ENCODE measurements around the gene BMAL1. TPM values are rescaled to one million over a fixed set of nuclear protein-coding genes. Genes with fewer than 3 reads are reported as not detected.

BMAL1 gene
- total and polyA plus RNA-seq, 2 of the 4 experiments (the other 2 are of a cell fraction), result 8.8 to 9.9 TPM

DNA sequence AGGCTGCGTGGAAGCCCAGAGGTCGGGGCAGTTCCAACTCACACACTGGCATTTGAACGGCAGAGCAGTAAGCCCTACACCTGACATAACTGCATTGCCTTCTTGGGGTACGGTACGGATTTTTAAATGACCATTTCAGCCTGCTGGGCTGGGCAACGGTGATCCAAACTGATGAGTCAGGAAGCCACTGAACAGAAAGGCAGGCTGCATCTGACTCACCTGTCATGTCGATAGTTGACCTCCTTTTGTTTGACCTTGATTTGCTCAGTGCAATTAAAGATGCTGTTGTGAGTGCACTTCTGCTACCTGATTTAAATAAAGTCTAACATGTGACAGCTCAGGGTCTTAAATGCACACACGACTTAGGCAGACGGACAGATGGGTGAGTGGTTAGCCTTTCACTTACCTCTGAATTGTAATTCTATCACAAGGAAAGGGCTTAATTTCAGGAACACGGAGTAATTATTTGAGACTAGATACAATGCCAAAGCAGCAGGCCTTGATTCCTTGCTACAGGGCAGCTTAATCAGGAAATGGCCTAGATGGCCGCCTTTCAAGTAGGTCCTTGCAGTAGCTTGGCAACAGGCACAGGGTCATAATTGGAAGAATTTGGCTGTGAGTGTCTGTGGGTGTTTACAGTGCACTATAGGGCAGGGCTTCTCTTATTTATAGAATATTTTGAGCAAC is 52.2 kb downstream of the BMAL1 start:
- Histone ChIP-seq H3K14ac (replicated peaks; ENCODE audit: low read depth, low read length) (peak overlapping the region; percentile 55; the same call in 1 of the 2 replicates), H3K27ac (ENCODE audit: insufficient read depth, low read length) (no peak overlapping the region), H4K91ac (ENCODE audit: insufficient read depth, low read depth, low read length) (no peak overlapping the region), H3K4me2 (ENCODE audit: low read depth, low read length) (no peak overlapping the region), H2AK5ac (ENCODE audit: low read depth, low read length) (no peak overlapping the region), H2BK5ac (ENCODE audit: low read depth, low read length, poor library complexity, severe bottlenecking) (no peak overlapping the region), H3K4me3 (ENCODE audit: insufficient read depth, low read depth, low read length) (no peak overlapping the region), H3K4ac (ENCODE audit: low read depth, low read length) (no peak overlapping the region; the same call in 1 of the 2 replicates), H4K5ac (ENCODE audit: low read depth, low read length) (no peak overlapping the region), H3K36me3 (ENCODE audit: control insufficient read depth, insufficient read depth, low read length) (no peaks in the 10 kb centered on the region; the same call in 1 of the 2 replicates), H2BK15ac (ENCODE audit: low read depth, low read length) (no peak overlapping the region), H3K56ac (ENCODE audit: extremely low read depth, insufficient read depth, low read length) (no peak overlapping the region), H2AK9ac (replicated peaks; ENCODE audit: low read depth, low read length, poor library complexity) (no peak overlapping the region), H3K23ac (ENCODE audit: low read depth, low read length) (no peak overlapping the region), H2BK120ac (ENCODE audit: low read depth, low read length) (no peak overlapping the region), H4K8ac (ENCODE audit: low read depth in 2 of 2, low read length in 2 of 2) (no peak overlapping the region), H3K27me3 (ENCODE audit: control insufficient read depth, insufficient read depth, low read length) (no peaks in the 10 kb centered on the region), H3K18ac (ENCODE audit: low read depth, low read length) (no peak overlapping the region), H3K79me1 (ENCODE audit: low read depth in 1 of 2, low read length in 2 of 2) (peaks cover 39 to 70% of the 10 kb centered on the region in 2 experiments), H3K4me1 (ENCODE audit: control insufficient read depth, insufficient read depth, low read length) (peaks cover 12% of the 10 kb centered on the region), H2BK20ac (ENCODE audit: low read depth, low read length) (no peak overlapping the region), H3K9ac (ENCODE audit: low read depth, low read length) (no peak overlapping the region), H2AFZ (replicated peaks; ENCODE audit: low read length, poor library complexity) (no peak overlapping the region), H3K9me1 (ENCODE audit: insufficient read depth, low read length) (peaks cover 33% of the 10 kb centered on the region), H4K20me1 (ENCODE audit: insufficient read depth, low read length) (no peaks in the 10 kb centered on the region), H3K9me3 (ENCODE audit: control insufficient read depth, insufficient read depth, low read length) (no peaks in the 10 kb centered on the region)
- WGBS, 2 experiments (ENCODE audit: extremely low coverage in 2 of 2, insufficient read length in 1 of 2), result 83% methylated on average over 6 of the region's 11 CpGs; no CpG with 5 or more reads in 1 of the 2 experiments
- in situ Hi-C loops (cut with MboI; ENCODE audit: low sequenced_read_pairs) (loop anchor here (25.0 kb wide), 1 partner anchor 1018 kb away; no protein-coding TSS in a partner anchor), intact Hi-C loops (cut with micrococcal nuclease) (no loop called here), dilution Hi-C loops (cut with HindIII; ENCODE audit: low sequenced_read_pairs, unreplicated experiment) (no loop called here)
- no TSS peak for BruUV-seq (replicated peaks)
- no peak for ATAC-seq (ENCODE audit: low read depth)
- TF ChIP-seq MAFK (IDR thresholded peaks at IDR 0.05; ENCODE audit: low read depth, low read length) (0 out of 2 replicates have a peak, but pooled peaks have one; percentile 13), CHD1 (IDR thresholded peaks at IDR 0.05; ENCODE audit: low read depth, low read length) (no peak), FOS (IDR thresholded peaks at IDR 0.05; ENCODE audit: low read depth, low read length) (0 out of 2 replicates have a peak, but pooled peaks have one; percentile 8)
- TF ChIP-seq, protein P1, sequence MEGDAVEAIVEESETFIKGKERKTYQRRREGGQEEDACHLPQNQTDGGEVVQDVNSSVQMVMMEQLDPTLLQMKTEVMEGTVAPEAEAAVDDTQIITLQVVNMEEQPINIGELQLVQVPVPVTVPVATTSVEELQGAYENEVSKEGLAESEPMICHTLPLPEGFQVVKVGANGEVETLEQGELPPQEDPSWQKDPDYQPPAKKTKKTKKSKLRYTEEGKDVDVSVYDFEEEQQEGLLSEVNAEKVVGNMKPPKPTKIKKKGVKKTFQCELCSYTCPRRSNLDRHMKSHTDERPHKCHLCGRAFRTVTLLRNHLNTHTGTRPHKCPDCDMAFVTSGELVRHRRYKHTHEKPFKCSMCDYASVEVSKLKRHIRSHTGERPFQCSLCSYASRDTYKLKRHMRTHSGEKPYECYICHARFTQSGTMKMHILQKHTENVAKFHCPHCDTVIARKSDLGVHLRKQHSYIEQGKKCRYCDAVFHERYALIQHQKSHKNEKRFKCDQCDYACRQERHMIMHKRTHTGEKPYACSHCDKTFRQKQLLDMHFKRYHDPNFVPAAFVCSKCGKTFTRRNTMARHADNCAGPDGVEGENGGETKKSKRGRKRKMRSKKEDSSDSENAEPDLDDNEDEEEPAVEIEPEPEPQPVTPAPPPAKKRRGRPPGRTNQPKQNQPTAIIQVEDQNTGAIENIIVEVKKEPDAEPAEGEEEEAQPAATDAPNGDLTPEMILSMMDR (conservative IDR thresholded peaks at IDR 0.05; ENCODE audit: low read depth, low read length), result no peak
- POLR2A ChIA-PET (ENCODE audit: unreplicated experiment), result no interaction called here
- peak; percentile 41 for DNase-seq
- CTCF ChIA-PET, result no interaction called here

Data from IMR-90 (cell line).